HepG2 (cell line): ENCODE data around the gene NOC4L. TPM values are rescaled to one million over a fixed set of nuclear protein-coding genes. Genes with fewer than 3 reads are reported as not detected.

Source experiments
- ARNT2 ChIP-seq: sonication (generic); formaldehyde crosslinking; IDR thresholded peaks from 2 replicates; pipeline ENCODE4 v1.8.0; 2022; ENCODE audit warnings: mild to moderate bottlenecking, low read depth, missing genetic modification reagents, moderate library complexity
- HNRNPK ChIP-seq: fragments of 200-400 bp; formaldehyde crosslinking; IDR thresholded peaks from 2 replicates; pipeline ENCODE4 v1.6.1; 2018; ENCODE audit warnings: low read length, low read depth, moderate library complexity, mild to moderate bottlenecking; ENCODE audit not compliant: poor library complexity, severe bottlenecking
- MED8 ChIP-seq: sonication (generic); formaldehyde crosslinking; IDR thresholded peaks from 2 replicates; pipeline ENCODE4 v1.8.1; 2023; ENCODE audit warnings: mild to moderate bottlenecking, missing genetic modification reagents; ENCODE audit not compliant: insufficient replicate concordance
- SP5 ChIP-seq: IDR thresholded peaks from 2 replicates; pipeline ENCODE4 v1.6.1; 2016; ENCODE audit warnings: low read depth, borderline replicate concordance
- ZBTB8A ChIP-seq: sonication (generic); formaldehyde crosslinking; IDR thresholded peaks from 2 replicates; pipeline ENCODE4 v1.4.0; 2020; ENCODE audit warnings: mild to moderate bottlenecking, low read depth, missing genetic modification reagents, borderline replicate concordance
- ZNF615 ChIP-seq: sonication (generic); formaldehyde crosslinking; IDR thresholded peaks from 2 replicates; pipeline ENCODE4 v1.5.0; 2020; ENCODE audit warnings: mild to moderate bottlenecking, missing genetic modification reagents, borderline replicate concordance
- ZNF724P ChIP-seq: sonication (generic); formaldehyde crosslinking; IDR thresholded peaks from 2 replicates; pipeline ENCODE4 v1.8.0; 2022; ENCODE audit warnings: missing genetic modification reagents, borderline replicate concordance
- ZNF775 ChIP-seq: sonication (generic); formaldehyde crosslinking; IDR thresholded peaks from 2 replicates; pipeline ENCODE4 v1.4.0; 2020; ENCODE audit warnings: missing genetic modification reagents, mild to moderate bottlenecking, moderate library complexity, borderline replicate concordance
- ZSCAN21 ChIP-seq: sonication (generic); formaldehyde crosslinking; IDR thresholded peaks from 2 replicates; pipeline ENCODE4 v1.8.0; 2022; ENCODE audit warnings: mild to moderate bottlenecking, missing genetic modification reagents, moderate library complexity, borderline replicate concordance
- polyA plus RNA-seq, 8 experiments: library from polyadenylated mRNA; depleted of rRNA in 3 of 8; stranded (reverse) in 7 of 8; unstranded in 1 of 8; fragments of >200 nt; fragmentation: Illumina TruSeq in 4 of 8; extraction: Trizol in 4 of 8; gene quantifications; 2 replicates each; pipeline versions ENCODE4 v1.2.1 to v1.2.3, GENCODE V29; 2011 to 2016; ENCODE audit warnings: low read depth in 4 of 8, missing spikeins in 1 of 8, mixed read lengths in 1 of 8; ENCODE audit not compliant: insufficient read depth in 1 of 8
- total RNA-seq, 5 experiments: library from RNA; depleted of rRNA; stranded (reverse); fragments of >200 nt; fragmentation: Illumina TruSeq; extraction: Trizol; gene quantifications; 2 replicates each; pipeline ENCODE4 v1.2.3, GENCODE V29; 2016; ENCODE audit warnings: low read depth in 1 of 5
- TF ChIP-seq, protein P1 (sequence below): sonication (generic); formaldehyde crosslinking; IDR thresholded peaks from 2 replicates; pipeline ENCODE4 v1.4.0; 2020; ENCODE audit warnings: missing genetic modification reagents, borderline replicate concordance

NOC4L gene
- total and polyA plus RNA-seq, 2 of the 13 experiments (the other 11 are each of a cell fraction or from before 2014, with no cell fraction given), result 4.3 to 14.6 TPM

DNA sequence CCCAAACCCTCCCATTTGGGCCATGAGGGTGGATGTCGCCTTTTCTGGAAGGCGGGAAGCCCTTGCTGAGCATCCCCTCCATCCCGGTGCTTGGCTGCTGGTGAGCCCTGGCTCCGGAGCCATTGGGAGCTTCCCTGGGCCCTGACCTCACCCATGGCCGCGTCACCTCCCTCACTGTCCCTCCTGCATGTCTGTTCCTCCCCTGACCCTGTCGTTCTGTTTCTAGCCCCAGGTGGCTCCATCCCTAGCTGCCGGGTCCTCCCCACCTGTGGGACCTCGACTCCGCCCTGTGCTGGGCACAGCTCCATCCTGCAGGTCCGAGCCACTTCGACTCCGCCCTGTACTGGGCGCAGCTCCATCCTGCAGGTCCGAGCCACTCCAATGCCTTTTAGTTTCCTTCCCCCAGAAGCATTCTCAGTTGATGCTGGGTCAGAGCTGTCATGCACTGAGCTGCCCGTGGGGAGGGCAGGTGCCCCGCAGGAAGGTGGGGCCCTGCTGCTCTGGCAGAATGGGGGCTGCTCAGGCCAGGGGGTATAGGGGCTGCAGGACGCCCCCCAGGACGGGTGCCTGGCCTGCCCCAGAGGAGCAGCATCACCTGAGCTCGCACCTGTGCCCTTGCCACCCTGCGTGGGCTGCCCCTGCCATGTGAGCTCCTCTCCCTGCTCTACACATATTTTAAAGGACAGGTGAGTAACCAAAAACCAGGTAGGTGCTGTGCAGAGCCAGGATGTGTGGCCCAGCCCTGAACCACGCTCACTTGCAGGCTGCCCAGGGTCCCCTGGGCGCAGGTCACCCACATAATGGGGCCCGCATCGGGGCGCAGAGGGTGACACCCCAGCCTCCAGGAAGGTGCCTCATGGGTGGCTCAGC, 19.0 kb downstream of the NOC4L start (continued):
- TF ChIP-seq ARNT2 (CRISPR knock-in tag) (no peak), ZNF724P (CRISPR knock-in tag) (no peak), ZNF615 (CRISPR knock-in tag) (no peak), HNRNPK (no peak), SP5 (CRISPR knock-in tag) (no peak), ZSCAN21 (CRISPR knock-in tag) (no peak), ZNF775 (CRISPR knock-in tag) (no peak), MED8 (CRISPR knock-in tag) (no peak), ZBTB8A (CRISPR knock-in tag) (no peak)
- TF ChIP-seq, protein P1, sequence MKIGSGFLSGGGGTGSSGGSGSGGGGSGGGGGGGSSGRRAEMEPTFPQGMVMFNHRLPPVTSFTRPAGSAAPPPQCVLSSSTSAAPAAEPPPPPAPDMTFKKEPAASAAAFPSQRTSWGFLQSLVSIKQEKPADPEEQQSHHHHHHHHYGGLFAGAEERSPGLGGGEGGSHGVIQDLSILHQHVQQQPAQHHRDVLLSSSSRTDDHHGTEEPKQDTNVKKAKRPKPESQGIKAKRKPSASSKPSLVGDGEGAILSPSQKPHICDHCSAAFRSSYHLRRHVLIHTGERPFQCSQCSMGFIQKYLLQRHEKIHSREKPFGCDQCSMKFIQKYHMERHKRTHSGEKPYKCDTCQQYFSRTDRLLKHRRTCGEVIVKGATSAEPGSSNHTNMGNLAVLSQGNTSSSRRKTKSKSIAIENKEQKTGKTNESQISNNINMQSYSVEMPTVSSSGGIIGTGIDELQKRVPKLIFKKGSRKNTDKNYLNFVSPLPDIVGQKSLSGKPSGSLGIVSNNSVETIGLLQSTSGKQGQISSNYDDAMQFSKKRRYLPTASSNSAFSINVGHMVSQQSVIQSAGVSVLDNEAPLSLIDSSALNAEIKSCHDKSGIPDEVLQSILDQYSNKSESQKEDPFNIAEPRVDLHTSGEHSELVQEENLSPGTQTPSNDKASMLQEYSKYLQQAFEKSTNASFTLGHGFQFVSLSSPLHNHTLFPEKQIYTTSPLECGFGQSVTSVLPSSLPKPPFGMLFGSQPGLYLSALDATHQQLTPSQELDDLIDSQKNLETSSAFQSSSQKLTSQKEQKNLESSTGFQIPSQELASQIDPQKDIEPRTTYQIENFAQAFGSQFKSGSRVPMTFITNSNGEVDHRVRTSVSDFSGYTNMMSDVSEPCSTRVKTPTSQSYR, result no peak
